ENCODE data around the gene SRSF12.

DNA sequence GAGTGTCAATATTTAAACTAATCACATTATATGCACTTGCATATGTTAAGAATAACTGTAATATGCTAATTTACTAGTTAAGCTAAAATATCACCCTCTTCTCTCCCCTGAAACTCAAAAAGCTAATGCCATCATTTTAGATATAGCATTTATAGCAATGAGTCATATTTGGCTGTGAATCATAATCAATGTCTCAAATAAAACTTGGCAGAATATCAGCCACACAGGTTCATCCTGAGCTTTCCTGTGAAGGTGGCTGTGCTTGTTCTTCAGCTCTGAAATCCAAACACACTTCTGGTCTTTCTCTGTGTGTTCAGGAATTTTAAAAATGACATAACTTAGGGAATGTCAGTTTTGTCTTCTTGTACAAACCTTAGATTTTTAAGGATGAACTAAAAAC lies 50.1 kb downstream of the SRSF12 start:
- TF ChIP-seq CTCF (IDR thresholded peaks at IDR 0.05 in 4 of 5, conservative IDR thresholded peaks at IDR 0.05 in 1 of 5) (no peak), POLR2A (IDR thresholded peaks at IDR 0.05) (no peak)

Measured in gastrocnemius medialis (tissue), 4 donors.